Osteocyte (in vitro differentiated cells): Measurements from ENCODE around the gene NRG2. TPM values are rescaled to one million over a fixed set of nuclear protein-coding genes. Genes with fewer than 3 reads are reported as not detected.

Source experiments
- DNase-seq: peaks from one replicate; pipeline ENCODE4 v3.0.0; 2021; ENCODE audit warnings: mixed read lengths; ENCODE audit not compliant: unreplicated experiment; ENCODE audit errors: extremely low spot score
- H3K27ac Mint-ChIP-seq: one replicate; pipeline ENCODE4 v1.8.0; 2021; ENCODE audit warnings: mild to moderate bottlenecking, mixed read lengths; ENCODE audit not compliant: unreplicated experiment
- H3K27me3 Mint-ChIP-seq: one replicate; pipeline ENCODE4 v1.8.0; 2021; ENCODE audit warnings: mixed read lengths; ENCODE audit not compliant: unreplicated experiment
- H3K36me3 Mint-ChIP-seq: one replicate; pipeline ENCODE4 v1.8.0; 2021; ENCODE audit warnings: mixed read lengths; ENCODE audit not compliant: unreplicated experiment
- H3K4me1 Mint-ChIP-seq: one replicate; pipeline ENCODE4 v1.8.0; 2021; ENCODE audit warnings: mixed read lengths; ENCODE audit not compliant: unreplicated experiment
- H3K4me3 Mint-ChIP-seq: one replicate; pipeline ENCODE4 v1.8.0; 2021; ENCODE audit warnings: mild to moderate bottlenecking, moderate library complexity, mixed read lengths; ENCODE audit not compliant: unreplicated experiment
- H3K9me3 Mint-ChIP-seq: one replicate; pipeline ENCODE4 v1.8.0; 2021; ENCODE audit warnings: mixed read lengths; ENCODE audit not compliant: unreplicated experiment
- CTCF ChIP-seq: fragments of 200-600 bp; sonication (generic); IDR thresholded peaks from 2 replicates; pipeline ENCODE4 v1.5.0; 2021; ENCODE audit warnings: antibody characterized with exemption, mild to moderate bottlenecking, moderate library complexity
- total RNA-seq: library from RNA; stranded (reverse); gene quantifications from 2 replicates; pipeline ENCODE4 v1.2.1, GENCODE V29; 2021

Gene NRG2
- total RNA-seq, 1 donor from 2014 or later = 0.86 TPM

- Mint-ChIP-seq H3K27me3 (peaks cover 25% of the 10 kb centered on the region), H3K27ac (no peak overlapping the region), H3K4me3 (no peak overlapping the region), H3K36me3 (no peaks in the 10 kb centered on the region), H3K4me1 (peaks cover under 1% of the 10 kb centered on the region), H3K9me3 (no peaks in the 10 kb centered on the region)
- DNase-seq = no peak
- no peak for TF ChIP-seq CTCF
Observed at GRCh38 chr5:139908749-139909148, 134.3 kb downstream of the NRG2 start.

GRCh38 chr5:139906661-139907060 lies 136.4 kb downstream of the NRG2 start:
- Mint-ChIP-seq H3K27me3 (peaks cover 40% of the 10 kb centered on the region), H3K9me3 (no peaks in the 10 kb centered on the region), H3K4me3 (no peak overlapping the region), H3K36me3 (no peaks in the 10 kb centered on the region), H3K27ac (no peak overlapping the region), H3K4me1 (peaks cover 6% of the 10 kb centered on the region)
- no peak for DNase-seq
- TF ChIP-seq CTCF = no peak

- Mint-ChIP-seq H3K36me3 (no peaks in the 10 kb centered on the region), H3K4me1 (peaks cover 6% of the 10 kb centered on the region), H3K27ac (no peak overlapping the region), H3K27me3 (peaks cover 45% of the 10 kb centered on the region), H3K9me3 (no peaks in the 10 kb centered on the region), H3K4me3 (peak overlapping the region; percentile 22)
- no peak for TF ChIP-seq CTCF
- DNase-seq = no peak
Observed at GRCh38 chr5:139904816-139905661, 138.1 kb downstream of the NRG2 start.

GRCh38 chr5:139904566-139904815 lies 138.6 kb downstream of the NRG2 start:
- no peak for DNase-seq
- Mint-ChIP-seq H3K27ac (no peak overlapping the region), H3K4me3 (no peak overlapping the region), H3K27me3 (peaks cover 48% of the 10 kb centered on the region), H3K4me1 (peaks cover 6% of the 10 kb centered on the region), H3K9me3 (no peaks in the 10 kb centered on the region), H3K36me3 (no peaks in the 10 kb centered on the region)
- no peak for TF ChIP-seq CTCF

- no peak for TF ChIP-seq CTCF
- peaks cover 48% of the 10 kb centered on the region for H3K27me3 Mint-ChIP-seq
- H3K4me1 Mint-ChIP-seq = peaks cover 6% of the 10 kb centered on the region
- DNase-seq = no peak
- peak overlapping the region; percentile 62 for H3K4me3 Mint-ChIP-seq
- H3K9me3 Mint-ChIP-seq = no peaks in the 10 kb centered on the region
- no peaks in the 10 kb centered on the region for H3K36me3 Mint-ChIP-seq
- no peak overlapping the region for H3K27ac Mint-ChIP-seq
Observed at GRCh38 chr5:139903795-139904565, 139.1 kb downstream of the NRG2 start.
